SK-N-DZ (cell line): ENCODE data around the gene SLC25A13.

Experiments used
- DNase-seq: peaks from one replicate; pipeline ENCODE4 v3.0.0-alpha.2; 2015; ENCODE audit warnings: low spot score
- small RNA-seq, 2 experiments: library from RNA; depleted of rRNA; stranded (forward); fragments of <200 nt; gene quantifications; one replicate each; pipeline ENCODE3, GENCODE V24; 2014

Gene SLC25A13

GRCh38 chr7:96100737-96101136 lies 221.2 kb downstream of the SLC25A13 start:
- DNase-seq = no peak

GRCh38 chr7:96097835-96098234 lies 224.1 kb downstream of the SLC25A13 start:
- no peak for DNase-seq

- no peak for DNase-seq
Observed at GRCh38 chr7:96093435-96093834, 228.5 kb downstream of the SLC25A13 start.

- DNase-seq = no peak
Observed at GRCh38 chr7:96090756-96091155, 231.1 kb downstream of the SLC25A13 start.

GRCh38 chr7:96089511-96089910 lies 232.4 kb downstream of the SLC25A13 start:
- no peak for DNase-seq

GRCh38 chr7:96088579-96088978 lies 233.3 kb downstream of the SLC25A13 start:
- no peak for DNase-seq

GRCh38 chr7:96085953-96086352 lies 235.9 kb downstream of the SLC25A13 start:
- no peak for DNase-seq

GRCh38 chr7:96084881-96085553 lies 236.9 kb downstream of the SLC25A13 start:
- no peak for DNase-seq

- no peak for DNase-seq
Observed at GRCh38 chr7:96080027-96080426, 241.9 kb downstream of the SLC25A13 start.

- no peak for DNase-seq
Observed at GRCh38 chr7:96076350-96076707, 245.6 kb downstream of the SLC25A13 start.

- DNase-seq = peak; percentile 67
Observed at GRCh38 chr7:96075510-96076349, 246.2 kb downstream of the SLC25A13 start.

GRCh38 chr7:96074871-96075270 lies 247.0 kb downstream of the SLC25A13 start:
- DNase-seq = no peak

Small RNA genes lying within 50 kb of the gene (small RNA-seq; reads per million reads assigned to genes)
- gene AC084368.1 (0 reads per million in 2 experiments), gene MIR591 (0 reads per million in 2 experiments), gene RNU6-364P (0 reads per million in 2 experiments), gene RNU6-532P (0 to 0.04 reads per million in 2 experiments)
